OCI-LY7 (cell line): ENCODE results near the gene LRRFIP1. TPM values are rescaled to one million over a fixed set of nuclear protein-coding genes. Genes with fewer than 3 reads are reported as not detected.

Experiments
- BruUV-seq: library from RNA; stranded (reverse); fragments of 400-500 nt; replicated peaks from 2 replicates; lab custom pipeline; 2021; lab: Mats Ljungman, UMichigan
- CTCF ChIA-PET: fragments of 300-600 bp; sonication (Branson Sonifier 250); formaldehyde crosslinking; loops from one replicate; lab custom pipeline; 2022; ENCODE audit warnings: antibody characterized with exemption; ENCODE audit not compliant: unreplicated experiment; lab: Charles Lee
- POLR2A ChIA-PET: fragments of 300-600 bp; sonication (Branson Sonifier 250); formaldehyde crosslinking; loops from one replicate; lab custom pipeline; 2022; ENCODE audit warnings: antibody characterized with exemption; lab: Charles Lee
- DNase-seq: peaks from one replicate; pipeline ENCODE4 v3.0.0-alpha.2; 2015; ENCODE audit warnings: low spot score
- H2AFZ ChIP-seq: fragments of 200-600 bp; sonication (generic), shearing (Covaris generic); 2 replicates; pipeline ENCODE4 v1.6.1; 2014; ENCODE audit warnings: mild to moderate bottlenecking, antibody characterized with exemption, low read length, moderate library complexity
- H3K27ac ChIP-seq: fragments of 200-600 bp; sonication (generic); 2 replicates; pipeline ENCODE4 v1.5.1; 2014; ENCODE audit warnings: mixed run types, low read depth, mild to moderate bottlenecking, moderate library complexity, low read length, inconsistent platforms; ENCODE audit not compliant: poor library complexity, severe bottlenecking
- H3K36me3 ChIP-seq: fragments of 200-600 bp; sonication (generic); 2 replicates; pipeline ENCODE4 v1.6.1; 2014; ENCODE audit warnings: mild to moderate bottlenecking, antibody characterized with exemption, low read length, moderate library complexity, mixed read lengths; ENCODE audit not compliant: insufficient read depth
- H3K4me1 ChIP-seq: fragments of 200-600 bp; sonication (generic); 2 replicates; pipeline ENCODE4 v1.5.1; 2014; ENCODE audit warnings: mild to moderate bottlenecking, low read length; ENCODE audit not compliant: insufficient read depth, poor library complexity, severe bottlenecking
- H3K4me2 ChIP-seq: fragments of 200-600 bp; sonication (generic); 2 replicates; pipeline ENCODE4 v1.6.1; 2014; ENCODE audit warnings: mild to moderate bottlenecking, low read length
- H3K4me3 ChIP-seq: fragments of 200-600 bp; sonication (generic); 2 replicates; pipeline ENCODE4 v1.5.1; 2014; ENCODE audit warnings: mild to moderate bottlenecking, low read depth, low read length; ENCODE audit not compliant: poor library complexity, severe bottlenecking
- H3K79me2 ChIP-seq: fragments of 200-600 bp; sonication (generic); 2 replicates; pipeline ENCODE4 v1.6.1; 2016; ENCODE audit warnings: low read depth, mild to moderate bottlenecking, low read length, moderate library complexity, mixed read lengths; ENCODE audit not compliant: insufficient read depth
- H3K9me2 ChIP-seq: fragments of 200-600 bp; sonication (generic); 2 replicates; pipeline ENCODE4 v1.6.1; 2016; ENCODE audit warnings: mild to moderate bottlenecking, low read length, mixed read lengths; ENCODE audit not compliant: insufficient read depth
- H3K9me3 ChIP-seq: fragments of 200-600 bp; sonication (generic); 2 replicates; pipeline ENCODE4 v1.6.1; 2014; ENCODE audit warnings: mild to moderate bottlenecking, mixed run types, low read length, mixed read lengths
- H4K20me1 ChIP-seq: fragments of 200-600 bp; sonication (generic); 2 replicates; pipeline ENCODE4 v1.6.1; 2014; ENCODE audit warnings: mild to moderate bottlenecking, antibody characterized with exemption, low read length, moderate library complexity, mixed read lengths; ENCODE audit not compliant: insufficient read depth
- CTCF ChIP-seq: fragments of 200-600 bp; sonication (generic); conservative IDR thresholded peaks from 2 replicates; pipeline ENCODE4 v1.5.1; 2014; ENCODE audit warnings: mild to moderate bottlenecking, antibody characterized with exemption, low read length, moderate library complexity, mixed read lengths
- EZH2phosphoT487 ChIP-seq: fragments of 200-600 bp; sonication (generic); IDR thresholded peaks from 2 replicates; pipeline ENCODE4 v1.6.1; 2018; ENCODE audit warnings: low read depth, borderline replicate concordance, mild to moderate bottlenecking, mixed run types, antibody characterized with exemption, low read length, moderate library complexity, mixed read lengths
- intact Hi-C: fragments of 100-400 bp; cut with micrococcal nuclease; formaldehyde crosslinking; loops from one replicate; pipeline ENCODE4 v1.10.0; 2022; ENCODE audit not compliant: unreplicated experiment
- total RNA-seq, 2 experiments: library from RNA; depleted of rRNA in 1 of 2; stranded (reverse); fragments of >200 nt in 1 of 2; shearing (Covaris generic) in 1 of 2; gene quantifications; 2 replicates each; pipeline ENCODE4 v1.2.3, GENCODE V29; 2014 to 2022

Gene LRRFIP1
- total RNA-seq, 2 experiments from 2014 or later = 95.7 to 216 TPM

- no peak for TF ChIP-seq EZH2phosphoT487
- no peak for TF ChIP-seq CTCF
- no TSS peak for BruUV-seq
- Histone ChIP-seq H3K9me3 (no peaks in the 10 kb centered on the region), H3K79me2 (peaks cover 39% of the 10 kb centered on the region), H3K36me3 (peaks cover 61% of the 10 kb centered on the region), H3K4me2 (no peak overlapping the region), H2AFZ (no peak overlapping the region), H4K20me1 (no peaks in the 10 kb centered on the region), H3K27ac (no peak overlapping the region), H3K4me3 (no peak overlapping the region), H3K9me2 (no peaks in the 10 kb centered on the region), H3K4me1 (peaks cover 13% of the 10 kb centered on the region)
- ChIA-PET POLR2A (no interaction called here), CTCF (no interaction called here)
- intact Hi-C loops = no loop called here
- DNase-seq = no peak
These were observed 115.2 kb downstream of the LRRFIP1 start for GRCh38 chr2:237742614-237743013.

GRCh38 chr2:237743024-237743423 is 115.6 kb downstream of the LRRFIP1 start:
- Histone ChIP-seq H3K36me3 (peaks cover 61% of the 10 kb centered on the region), H3K79me2 (peaks cover 39% of the 10 kb centered on the region), H3K9me2 (no peaks in the 10 kb centered on the region), H4K20me1 (no peaks in the 10 kb centered on the region), H3K4me3 (no peak overlapping the region), H3K9me3 (no peaks in the 10 kb centered on the region), H3K27ac (no peak overlapping the region), H2AFZ (no peak overlapping the region), H3K4me2 (no peak overlapping the region), H3K4me1 (peaks cover 13% of the 10 kb centered on the region)
- intact Hi-C loops = no loop called here
- POLR2A ChIA-PET = no interaction called here
- TF ChIP-seq EZH2phosphoT487 (no peak), CTCF (no peak)
- no peak for DNase-seq
- no TSS peak for BruUV-seq
- CTCF ChIA-PET = no interaction called here

GRCh38 chr2:237743561-237744269 is 116.3 kb downstream of the LRRFIP1 start:
- H3K4me1 ChIP-seq = peaks cover 13% of the 10 kb centered on the region
- no peaks in the 10 kb centered on the region for H4K20me1 ChIP-seq
- intact Hi-C loops = loop anchor here (2.0 kb wide), 3 partner anchors 119 to 231 kb away; no protein-coding TSS in a partner anchor
- no peak overlapping the region for H3K4me3 ChIP-seq
- H3K4me2 ChIP-seq = no peak overlapping the region
- no peaks in the 10 kb centered on the region for H3K9me3 ChIP-seq
- no peak overlapping the region for H2AFZ ChIP-seq
- H3K79me2 ChIP-seq = peaks cover 39% of the 10 kb centered on the region
- peaks cover 61% of the 10 kb centered on the region for H3K36me3 ChIP-seq
- peak; percentile 46 for TF ChIP-seq CTCF
- no peak for TF ChIP-seq EZH2phosphoT487
- ChIA-PET CTCF (no interaction called here), POLR2A (interaction anchor here (0.6 kb wide), 1 partner anchor 84 kb away, joined by 4 read pairs; no protein-coding TSS in a partner anchor)
- no peak for DNase-seq
- no peaks in the 10 kb centered on the region for H3K9me2 ChIP-seq
- H3K27ac ChIP-seq = peak overlapping the region; percentile 6
- no TSS peak for BruUV-seq
